Trophoblast cell (in vitro differentiated cells and primary cell): ENCODE data around the gene CCDC68.

Experiments
- DNase-seq, 2 donors: peaks; one replicate each; pipeline ENCODE4 v3.0.0-alpha.2; 2016
- H2AFZ ChIP-seq: 2 replicates; pipeline ENCODE4 v1.6.1; 2013; ENCODE audit warnings: low read length, moderate library complexity, mild to moderate bottlenecking; ENCODE audit not compliant: insufficient read depth, poor library complexity
- H2AK5ac ChIP-seq: 2 replicates; pipeline ENCODE4 v1.6.1; 2013; ENCODE audit warnings: mild to moderate bottlenecking, low read length
- H2BK120ac ChIP-seq: 2 replicates; pipeline ENCODE4 v1.6.1; 2013; ENCODE audit warnings: low read length, mild to moderate bottlenecking, moderate library complexity; ENCODE audit not compliant: insufficient read depth, poor library complexity
- H2BK12ac ChIP-seq: 2 replicates; pipeline ENCODE4 v1.6.1; 2013; ENCODE audit warnings: mild to moderate bottlenecking, low read length, moderate library complexity
- H2BK5ac ChIP-seq: 2 replicates; pipeline ENCODE4 v1.6.1; 2013; ENCODE audit warnings: low read length, low read depth, moderate library complexity, mild to moderate bottlenecking; ENCODE audit not compliant: poor library complexity
- H3K14ac ChIP-seq: 2 replicates; pipeline ENCODE4 v1.6.1; 2013; ENCODE audit warnings: mild to moderate bottlenecking, low read length
- H3K18ac ChIP-seq: 2 replicates; pipeline ENCODE4 v1.6.1; 2013; ENCODE audit warnings: mild to moderate bottlenecking, low read length
- H3K23ac ChIP-seq: 2 replicates; pipeline ENCODE4 v1.6.1; 2013; ENCODE audit warnings: low read length
- H3K27ac ChIP-seq: 2 replicates; pipeline ENCODE4 v1.5.1; 2013; ENCODE audit warnings: low read depth, mild to moderate bottlenecking, inconsistent platforms, low read length, moderate library complexity
- H3K27me3 ChIP-seq: 2 replicates; pipeline ENCODE4 v1.6.1; 2013; ENCODE audit warnings: inconsistent platforms, mild to moderate bottlenecking, low read length, moderate library complexity; ENCODE audit not compliant: insufficient read depth
- H3K36me3 ChIP-seq, 2 experiments: 1 replicate in 1 of 2; 2 replicates in 1 of 2; pipeline ENCODE4 v1.6.1; 2013; ENCODE audit warnings: low read length in 2 of 2, mild to moderate bottlenecking in 2 of 2, moderate library complexity in 1 of 2; ENCODE audit not compliant: insufficient read depth in 2 of 2, control insufficient read depth in 1 of 2
- H3K4ac ChIP-seq: 2 replicates; pipeline ENCODE4 v1.6.1; 2013; ENCODE audit warnings: low read depth, mild to moderate bottlenecking, low read length, moderate library complexity
- H3K4me1 ChIP-seq, 2 experiments: 1 replicate in 1 of 2; 2 replicates in 1 of 2; pipeline ENCODE4 v1.6.1; 2013; ENCODE audit warnings: low read length in 2 of 2, mild to moderate bottlenecking in 2 of 2, moderate library complexity in 1 of 2; ENCODE audit not compliant: insufficient read depth in 2 of 2, control insufficient read depth in 1 of 2
- H3K4me2 ChIP-seq: 2 replicates; pipeline ENCODE4 v1.6.1; 2013; ENCODE audit warnings: inconsistent platforms, mild to moderate bottlenecking, low read length, moderate library complexity
- H3K4me3 ChIP-seq: 2 replicates; pipeline ENCODE4 v1.5.1; 2013; ENCODE audit warnings: mild to moderate bottlenecking, low read depth, low read length, inconsistent platforms
- H3K79me1 ChIP-seq: one replicate; pipeline ENCODE4 v1.6.1; 2013; ENCODE audit warnings: low read length
- H3K79me2 ChIP-seq: 2 replicates; pipeline ENCODE4 v1.6.1; 2013; ENCODE audit warnings: low read length, mild to moderate bottlenecking; ENCODE audit not compliant: control insufficient read depth, insufficient read depth, poor library complexity
- H3K9ac ChIP-seq: 2 replicates; pipeline ENCODE4 v1.6.1; 2013; ENCODE audit warnings: mild to moderate bottlenecking, low read length
- H3K9me3 ChIP-seq: 2 replicates; pipeline ENCODE4 v1.6.1; 2013; ENCODE audit warnings: low read depth, mild to moderate bottlenecking, control low read depth, inconsistent platforms, low read length; ENCODE audit not compliant: insufficient read depth
- H4K12ac ChIP-seq: 2 replicates; pipeline ENCODE4 v1.6.1; 2013; ENCODE audit warnings: low read depth, mild to moderate bottlenecking, low read length, moderate library complexity
- H4K8ac ChIP-seq: 2 replicates; pipeline ENCODE4 v1.6.1; 2013; ENCODE audit warnings: low read depth, mild to moderate bottlenecking, low read length, moderate library complexity
- H4K91ac ChIP-seq: one replicate; pipeline ENCODE4 v1.6.1; 2013; ENCODE audit warnings: low read depth, mild to moderate bottlenecking, low read length, moderate library complexity
- WGBS: extraction: QIAGEN DNeasy Blood & Tissue Kit; methylation state at CpG from one replicate; pipeline ENCODE4 v1.1.7; 2013; ENCODE audit warnings: missing lambda C conversion rate; ENCODE audit not compliant: insufficient read length, insufficient coverage; ENCODE audit errors: extremely low coverage; 5-methylcytosine and 5-hydroxymethylcytosine counted together

CCDC68 gene

GRCh38 chr18:55001394-55002024 lies 42.2 kb upstream of the CCDC68 start:
- Histone ChIP-seq H2BK12ac (no peak overlapping the region), H3K14ac (no peak overlapping the region), H3K36me3 (no peaks in the 10 kb centered on the region), H2AK5ac (no peak overlapping the region), H3K27me3 (no peaks in the 10 kb centered on the region), H2BK120ac (no peak overlapping the region), H3K9me3 (no peaks in the 10 kb centered on the region), H4K8ac (no peak overlapping the region), H3K9ac (no peak overlapping the region), H4K12ac (no peak overlapping the region), H3K4me2 (no peak overlapping the region), H4K91ac (no peak overlapping the region), H3K4me1 (no peaks in the 10 kb centered on the region), H3K23ac (no peak overlapping the region), H3K79me2 (no peaks in the 10 kb centered on the region), H2BK5ac (no peak overlapping the region), H3K18ac (no peak overlapping the region), H3K27ac (no peak overlapping the region), H2AFZ (no peak overlapping the region), H3K79me1 (no peaks in the 10 kb centered on the region), H3K4ac (no peak overlapping the region), H3K4me3 (no peak overlapping the region)
- peak in 1 of 2 donors; percentile 29 for DNase-seq
- WGBS = no CpG with 5 or more reads among the region's 6 CpGs

- Histone ChIP-seq H4K8ac (no peak overlapping the region), H3K4me2 (no peak overlapping the region), H3K79me2 (no peaks in the 10 kb centered on the region), H3K79me1 (no peaks in the 10 kb centered on the region), H3K27ac (no peak overlapping the region), H3K36me3 (no peaks in the 10 kb centered on the region), H3K23ac (no peak overlapping the region), H3K27me3 (no peaks in the 10 kb centered on the region), H3K9me3 (no peaks in the 10 kb centered on the region), H2AFZ (no peak overlapping the region), H4K12ac (no peak overlapping the region), H3K4me3 (no peak overlapping the region), H3K14ac (no peak overlapping the region), H2BK120ac (no peak overlapping the region), H2BK5ac (no peak overlapping the region), H3K4ac (no peak overlapping the region), H2AK5ac (no peak overlapping the region), H3K9ac (no peak overlapping the region), H4K91ac (no peak overlapping the region), H3K18ac (no peak overlapping the region), H2BK12ac (no peak overlapping the region), H3K4me1 (no peaks in the 10 kb centered on the region)
- DNase-seq = peak; percentile 34 to 63
- WGBS = no CpG with 5 or more reads among the region's 5 CpGs
Observed at GRCh38 chr18:55000529-55000928, 41.3 kb upstream of the CCDC68 start.

- H3K4me1 ChIP-seq = no peaks in the 10 kb centered on the region
- no peaks in the 10 kb centered on the region for H3K27me3 ChIP-seq
- no peak overlapping the region for H3K4ac ChIP-seq
- no peaks in the 10 kb centered on the region for H3K9me3 ChIP-seq
- no peak overlapping the region for H3K18ac ChIP-seq
- no peak overlapping the region for H2BK5ac ChIP-seq
- H3K79me2 ChIP-seq = no peaks in the 10 kb centered on the region
- no peak for DNase-seq
- H2BK120ac ChIP-seq = no peak overlapping the region
- no peak overlapping the region for H3K14ac ChIP-seq
- H2AFZ ChIP-seq = no peak overlapping the region
- no peak overlapping the region for H3K4me2 ChIP-seq
- H3K9ac ChIP-seq = no peak overlapping the region
- no CpG with 5 or more reads among the region's 5 CpGs for WGBS
- no peak overlapping the region for H4K8ac ChIP-seq
- no peak overlapping the region for H4K12ac ChIP-seq
- no peaks in the 10 kb centered on the region for H3K79me1 ChIP-seq
- no peak overlapping the region for H3K27ac ChIP-seq
- no peak overlapping the region for H2AK5ac ChIP-seq
- no peak overlapping the region for H2BK12ac ChIP-seq
- H3K36me3 ChIP-seq = no peaks in the 10 kb centered on the region
- H3K23ac ChIP-seq = no peak overlapping the region
- no peak overlapping the region for H3K4me3 ChIP-seq
- no peak overlapping the region for H4K91ac ChIP-seq
Observed at GRCh38 chr18:54999016-54999415, 39.8 kb upstream of the CCDC68 start.

- H3K4me3 ChIP-seq = no peak overlapping the region
- no peak overlapping the region for H3K14ac ChIP-seq
- H2BK12ac ChIP-seq = no peak overlapping the region
- H3K79me2 ChIP-seq = no peaks in the 10 kb centered on the region
- H3K4ac ChIP-seq = no peak overlapping the region
- H2AFZ ChIP-seq = no peak overlapping the region
- peak; percentile 55 to 85 for DNase-seq
- no peaks in the 10 kb centered on the region for H3K9me3 ChIP-seq
- H2BK5ac ChIP-seq = no peak overlapping the region
- H4K8ac ChIP-seq = no peak overlapping the region
- no peaks in the 10 kb centered on the region for H3K79me1 ChIP-seq
- no peaks in the 10 kb centered on the region for H3K36me3 ChIP-seq
- H3K9ac ChIP-seq = no peak overlapping the region
- H3K27ac ChIP-seq = no peak overlapping the region
- no peak overlapping the region for H3K23ac ChIP-seq
- H3K27me3 ChIP-seq = no peaks in the 10 kb centered on the region
- H2BK120ac ChIP-seq = no peak overlapping the region
- WGBS = no CpG with 5 or more reads among the region's 5 CpGs
- no peak overlapping the region for H4K91ac ChIP-seq
- H4K12ac ChIP-seq = no peak overlapping the region
- no peak overlapping the region for H3K4me2 ChIP-seq
- no peaks in the 10 kb centered on the region for H3K4me1 ChIP-seq
- H3K18ac ChIP-seq = no peak overlapping the region
- no peak overlapping the region for H2AK5ac ChIP-seq
Observed at GRCh38 chr18:54995421-54996143, 36.3 kb upstream of the CCDC68 start.
